Body of pancreas (tissue), 4 donors: ENCODE measurements around the gene HS3ST4.

Experiments
- POLR2A ChIP-seq, 3 donors: fragments of 450-650 bp; IDR thresholded peaks; one replicate each; pipeline ENCODE4 v1.6.1; 2016; ENCODE audit warnings: antibody characterized with exemption in 3 of 3, mild to moderate bottlenecking in 2 of 3
- TF ChIP-seq, protein P1 (sequence below), 7 experiments: fragments of 450-650 bp in 4 of 7; fragments of 200-600 bp in 3 of 7; sonication (generic) in 3 of 7; IDR thresholded peaks; one replicate each; pipeline ENCODE4 v1.5.1; 2016 to 2019; ENCODE audit warnings: antibody characterized with exemption in 7 of 7

DNA sequence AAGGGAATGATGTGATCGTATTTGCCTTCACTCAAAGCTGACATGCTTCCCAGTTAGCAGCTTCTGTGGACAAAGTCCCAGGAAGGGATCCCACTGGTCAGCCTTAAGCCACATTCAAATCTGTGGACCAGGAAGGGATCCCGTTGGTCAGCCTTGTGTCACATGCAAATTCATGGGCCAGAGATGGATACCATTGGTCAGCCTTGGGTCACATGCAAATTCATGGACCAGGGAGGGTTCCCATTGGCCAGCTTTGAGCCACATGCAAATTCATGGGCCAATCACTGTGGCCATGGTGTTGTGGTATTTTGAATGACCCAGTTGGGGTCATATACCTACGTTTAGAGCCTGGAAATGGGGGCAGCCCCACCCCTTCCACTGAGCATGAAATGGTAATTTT, 201.6 kb downstream of the HS3ST4 start:
- TF ChIP-seq, protein P1, sequence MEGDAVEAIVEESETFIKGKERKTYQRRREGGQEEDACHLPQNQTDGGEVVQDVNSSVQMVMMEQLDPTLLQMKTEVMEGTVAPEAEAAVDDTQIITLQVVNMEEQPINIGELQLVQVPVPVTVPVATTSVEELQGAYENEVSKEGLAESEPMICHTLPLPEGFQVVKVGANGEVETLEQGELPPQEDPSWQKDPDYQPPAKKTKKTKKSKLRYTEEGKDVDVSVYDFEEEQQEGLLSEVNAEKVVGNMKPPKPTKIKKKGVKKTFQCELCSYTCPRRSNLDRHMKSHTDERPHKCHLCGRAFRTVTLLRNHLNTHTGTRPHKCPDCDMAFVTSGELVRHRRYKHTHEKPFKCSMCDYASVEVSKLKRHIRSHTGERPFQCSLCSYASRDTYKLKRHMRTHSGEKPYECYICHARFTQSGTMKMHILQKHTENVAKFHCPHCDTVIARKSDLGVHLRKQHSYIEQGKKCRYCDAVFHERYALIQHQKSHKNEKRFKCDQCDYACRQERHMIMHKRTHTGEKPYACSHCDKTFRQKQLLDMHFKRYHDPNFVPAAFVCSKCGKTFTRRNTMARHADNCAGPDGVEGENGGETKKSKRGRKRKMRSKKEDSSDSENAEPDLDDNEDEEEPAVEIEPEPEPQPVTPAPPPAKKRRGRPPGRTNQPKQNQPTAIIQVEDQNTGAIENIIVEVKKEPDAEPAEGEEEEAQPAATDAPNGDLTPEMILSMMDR (IDR thresholded peaks at IDR 0.05), result no peak
- TF ChIP-seq POLR2A (IDR thresholded peaks at IDR 0.05), result no peak
